Globus pallidus (tissue), 1 donor: Measurements from ENCODE around the gene RBM19.

Source experiments
- DNase-seq: peaks from one replicate; pipeline ENCODE4 v3.0.0-alpha.2; 2015; ENCODE audit warnings: low spot score

Gene RBM19

DNA sequence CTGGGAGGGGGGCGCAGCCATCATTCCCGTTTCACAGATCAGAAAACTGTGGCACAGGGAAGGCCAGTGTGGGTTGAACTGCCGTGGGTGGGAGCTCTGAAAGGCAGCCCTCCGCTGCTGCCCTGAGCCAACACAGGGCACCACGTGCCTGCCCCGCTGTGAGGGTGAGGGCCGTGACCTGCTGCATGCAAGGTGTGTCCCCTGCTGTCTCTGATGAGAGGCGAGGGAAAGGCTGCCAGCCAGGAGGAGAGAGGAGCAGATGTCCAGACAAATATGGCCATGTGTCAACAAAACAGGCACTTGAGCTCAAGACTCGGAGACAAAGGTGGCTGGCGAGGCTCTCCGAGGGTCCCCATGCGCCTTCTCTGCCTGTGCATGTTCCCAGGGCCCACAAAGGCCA, 108.8 kb downstream of the RBM19 start:
- DNase-seq: no peak

DNA sequence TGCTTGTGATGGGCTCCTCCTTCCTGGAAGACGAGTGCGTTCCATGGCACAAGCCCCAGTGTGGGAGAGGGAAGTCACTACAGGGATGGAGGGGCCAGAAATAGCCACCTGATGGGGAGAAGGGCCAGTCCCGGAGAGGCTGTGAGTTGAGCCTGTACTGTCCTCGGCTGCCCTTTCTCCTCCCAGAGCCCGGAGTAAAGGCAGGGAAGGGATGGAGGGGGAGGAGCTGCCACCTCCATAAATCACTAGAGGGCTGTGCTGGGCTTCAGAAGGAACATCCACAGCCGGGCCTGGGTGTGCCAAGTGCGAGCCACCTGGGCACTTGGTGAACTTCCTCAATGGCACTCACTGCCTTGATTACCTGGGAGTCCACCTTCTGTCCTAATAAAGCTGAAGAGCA, 110.1 kb downstream of the RBM19 start:
- no peak for DNase-seq

DNA sequence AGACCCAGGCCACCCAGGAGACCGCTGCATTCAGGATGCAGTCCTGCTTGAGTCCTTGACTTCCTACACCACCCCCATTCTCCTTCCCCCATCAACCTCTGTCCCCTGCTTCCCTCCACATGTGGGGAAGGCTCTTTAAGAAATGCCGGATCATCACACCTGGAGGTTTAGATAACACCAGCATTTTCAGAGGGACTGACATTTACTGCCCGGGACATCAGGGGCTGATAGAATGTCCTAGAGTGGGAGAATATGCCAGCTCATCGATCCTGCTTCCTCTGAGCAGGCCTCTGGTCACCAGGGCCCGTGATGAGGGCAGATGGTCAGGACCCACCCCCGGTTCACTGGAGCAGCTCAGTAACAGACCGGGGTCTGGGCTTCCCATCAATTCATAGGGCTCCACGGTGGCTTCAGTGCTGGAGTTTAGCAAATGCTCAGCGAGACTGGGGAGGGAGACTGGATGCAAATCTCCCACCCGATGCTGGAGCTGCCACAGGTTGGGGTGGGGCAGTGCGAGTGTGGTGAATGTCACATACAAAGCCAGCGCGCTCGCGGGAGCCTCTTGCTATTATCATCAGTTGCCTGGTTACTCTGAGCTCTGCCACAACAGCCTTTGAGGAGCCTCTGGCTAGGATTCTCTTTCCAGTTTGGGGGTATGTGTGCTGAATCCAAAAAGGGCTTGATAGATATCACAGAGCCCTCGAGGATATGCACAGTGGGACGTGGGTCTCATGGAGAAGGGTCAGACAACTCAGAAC, 111.6 kb downstream of the RBM19 start:
- no peak for DNase-seq

DNA sequence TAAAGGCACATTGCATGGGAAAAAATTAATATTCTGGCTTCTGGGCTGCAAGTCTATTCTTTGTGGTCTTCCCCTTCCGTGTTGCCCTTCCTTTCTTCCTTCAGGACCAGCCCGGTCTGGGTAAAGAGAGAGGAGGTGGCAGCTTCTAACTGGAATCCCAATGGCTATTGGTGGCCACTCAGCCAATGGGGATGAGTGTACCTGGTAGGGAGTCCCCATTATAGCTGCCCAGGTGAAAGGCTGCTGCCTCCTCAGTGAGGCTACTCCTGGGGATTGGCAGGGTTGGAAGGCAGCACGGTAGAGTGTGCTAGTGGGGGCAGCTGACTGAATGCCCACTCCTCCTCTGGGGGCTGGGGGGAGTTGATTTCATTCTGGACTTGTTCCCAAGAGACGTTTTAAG, 112.6 kb downstream of the RBM19 start:
- no peak for DNase-seq

DNA sequence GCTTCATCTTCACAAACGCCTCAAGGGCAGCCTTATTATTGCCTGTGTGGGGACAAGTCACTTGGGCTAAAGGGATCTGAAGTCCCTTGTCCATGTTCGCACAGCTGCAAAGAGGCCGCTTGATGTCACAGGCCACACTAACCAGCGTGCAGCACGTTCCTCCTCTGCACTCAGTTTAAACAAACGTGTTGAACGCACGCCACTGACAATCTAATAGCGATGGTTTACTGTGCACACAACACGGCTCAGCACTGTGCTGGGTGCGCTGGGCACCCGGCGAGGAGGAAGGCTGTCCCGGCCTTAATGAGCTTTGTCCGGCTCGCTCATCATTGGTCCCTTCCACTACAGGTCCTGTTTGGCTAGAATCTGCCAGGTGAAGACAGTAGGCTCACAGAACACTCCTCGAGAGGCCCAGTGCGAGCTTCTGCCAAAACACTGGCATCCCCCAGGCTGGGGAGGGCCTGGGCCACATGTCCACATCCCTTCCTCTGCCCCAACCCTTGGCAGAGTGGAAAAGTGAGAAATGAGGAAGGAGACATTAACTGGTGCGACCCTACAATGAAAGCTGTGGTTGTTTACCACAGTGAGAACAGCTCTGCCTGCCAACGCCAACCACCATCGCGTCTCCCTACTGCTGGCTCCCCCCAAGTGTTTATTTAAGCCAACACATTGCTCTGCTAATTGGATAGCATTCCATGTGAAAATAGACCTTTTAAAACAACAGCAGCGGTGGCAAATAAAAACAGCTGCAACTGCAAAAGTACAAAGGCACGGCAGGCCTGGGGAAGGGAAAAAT, 113.2 kb downstream of the RBM19 start:
- peak; percentile 29 for DNase-seq

DNA sequence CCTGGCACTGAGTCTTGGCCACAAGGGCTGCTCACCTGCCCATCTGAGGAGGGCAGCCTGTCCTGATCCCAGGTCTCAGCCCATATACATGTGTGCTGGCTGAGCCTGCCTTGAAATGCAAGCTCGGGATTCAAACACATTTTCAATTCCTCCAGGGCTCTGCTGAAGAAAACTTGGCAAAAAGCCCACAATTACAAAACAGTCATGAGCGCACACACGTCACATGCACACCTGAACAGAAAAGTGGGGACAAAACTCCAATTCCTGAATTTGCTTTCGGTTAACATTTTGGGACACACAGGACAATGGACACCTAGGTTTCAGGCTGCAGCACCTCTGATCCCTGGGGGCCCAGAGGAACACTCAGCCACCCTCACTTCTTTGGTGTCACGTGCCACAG, 113.9 kb downstream of the RBM19 start:
- no peak for DNase-seq

DNA sequence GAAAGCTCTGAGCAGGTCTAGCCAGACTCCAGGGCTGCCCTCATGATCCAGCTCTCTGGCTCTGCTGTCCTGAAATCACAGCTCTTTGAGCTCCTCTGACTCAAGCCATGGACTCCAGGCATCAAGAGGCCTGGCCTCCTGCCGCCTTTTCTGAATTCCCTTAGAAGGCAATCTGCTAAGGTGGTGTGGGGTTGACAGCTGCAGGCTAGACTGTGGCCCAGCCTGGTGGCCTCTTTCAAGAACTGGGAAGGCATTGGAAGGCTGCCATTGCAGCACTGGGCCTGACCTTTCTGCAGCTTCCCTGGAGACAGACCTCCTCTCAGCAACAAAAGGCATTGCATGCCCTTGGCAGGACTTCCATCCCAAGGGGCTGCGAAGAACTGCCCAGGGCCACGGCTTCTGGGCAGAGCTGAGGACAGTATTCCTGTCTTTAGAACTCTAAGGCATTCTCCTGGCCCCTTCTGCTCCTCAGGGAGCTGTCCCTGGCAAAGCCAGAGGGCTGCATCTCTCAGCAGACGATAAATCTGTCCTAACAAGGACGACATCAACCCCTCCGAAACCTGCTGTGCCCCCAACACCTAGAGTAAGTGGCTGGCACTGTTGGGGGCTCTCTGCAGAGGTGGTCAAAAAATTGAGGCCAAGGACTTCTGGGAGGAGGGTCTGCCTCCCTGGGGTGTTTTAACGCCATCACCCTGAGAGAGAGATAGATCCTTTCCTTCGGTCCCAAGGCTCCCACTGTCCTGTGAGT, 115.6 kb downstream of the RBM19 start:
- peak; percentile 33 for DNase-seq

DNA sequence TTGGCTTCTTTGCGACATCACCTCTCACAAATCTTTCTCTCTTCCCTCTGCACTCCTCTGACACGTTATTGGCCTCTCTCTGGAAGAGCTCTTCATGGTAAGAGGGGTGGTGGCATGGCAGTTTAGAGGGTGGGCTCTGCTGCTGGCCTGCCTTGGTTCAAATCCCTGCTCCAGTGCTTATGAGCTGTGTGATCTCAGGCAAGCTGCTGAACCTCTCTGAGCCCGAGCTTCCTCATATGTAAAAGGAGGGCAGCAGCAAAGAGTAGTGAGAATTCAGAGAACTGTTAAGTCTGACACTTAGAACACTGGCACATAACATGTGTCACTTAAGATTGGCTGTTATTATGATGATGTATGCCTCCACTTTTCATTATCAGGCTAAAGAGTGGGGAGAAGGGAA, 118.3 kb downstream of the RBM19 start:
- no peak for DNase-seq

DNA sequence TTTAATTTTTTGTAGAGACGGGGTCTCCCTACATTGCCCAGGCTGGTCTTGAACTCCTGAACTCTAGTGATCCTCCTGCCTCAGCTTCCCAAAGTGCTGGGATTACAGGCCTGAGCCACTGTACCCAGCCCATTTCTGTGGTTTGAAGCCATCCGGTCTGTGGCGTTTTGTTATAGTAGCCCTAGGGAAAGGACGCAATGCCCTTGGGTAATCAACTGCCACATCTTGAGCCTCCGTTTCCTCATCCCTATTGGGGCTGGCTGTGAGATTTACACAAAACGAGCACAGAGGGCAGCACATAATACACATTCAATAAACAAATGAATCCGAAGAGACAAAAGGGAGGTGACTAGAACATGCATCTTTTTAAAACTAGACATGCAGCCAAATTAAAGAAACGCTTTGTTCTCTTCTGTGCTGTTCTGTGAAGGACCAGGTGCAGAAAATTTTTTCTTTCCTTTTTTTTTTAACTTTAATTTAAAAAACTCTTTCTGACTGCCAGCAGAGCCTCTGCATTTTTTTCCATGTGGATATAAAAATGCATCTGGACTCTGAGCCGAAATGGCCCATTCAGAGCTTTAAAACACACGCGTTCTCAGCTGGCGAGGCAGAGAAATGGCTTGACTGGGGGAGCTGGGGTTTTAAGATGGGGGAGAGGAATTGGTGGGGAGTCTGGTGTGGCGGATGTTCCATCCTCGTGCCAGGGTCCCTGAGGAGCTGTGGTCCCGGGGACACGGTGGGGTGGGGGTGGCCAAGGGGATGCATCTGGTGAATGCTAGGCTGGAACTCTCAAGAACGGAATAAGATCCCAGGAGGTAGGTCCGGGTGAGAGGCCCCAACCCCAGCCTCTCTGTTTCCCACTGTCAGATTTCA, 119.0 kb downstream of the RBM19 start:
- DNase-seq: no peak

DNA sequence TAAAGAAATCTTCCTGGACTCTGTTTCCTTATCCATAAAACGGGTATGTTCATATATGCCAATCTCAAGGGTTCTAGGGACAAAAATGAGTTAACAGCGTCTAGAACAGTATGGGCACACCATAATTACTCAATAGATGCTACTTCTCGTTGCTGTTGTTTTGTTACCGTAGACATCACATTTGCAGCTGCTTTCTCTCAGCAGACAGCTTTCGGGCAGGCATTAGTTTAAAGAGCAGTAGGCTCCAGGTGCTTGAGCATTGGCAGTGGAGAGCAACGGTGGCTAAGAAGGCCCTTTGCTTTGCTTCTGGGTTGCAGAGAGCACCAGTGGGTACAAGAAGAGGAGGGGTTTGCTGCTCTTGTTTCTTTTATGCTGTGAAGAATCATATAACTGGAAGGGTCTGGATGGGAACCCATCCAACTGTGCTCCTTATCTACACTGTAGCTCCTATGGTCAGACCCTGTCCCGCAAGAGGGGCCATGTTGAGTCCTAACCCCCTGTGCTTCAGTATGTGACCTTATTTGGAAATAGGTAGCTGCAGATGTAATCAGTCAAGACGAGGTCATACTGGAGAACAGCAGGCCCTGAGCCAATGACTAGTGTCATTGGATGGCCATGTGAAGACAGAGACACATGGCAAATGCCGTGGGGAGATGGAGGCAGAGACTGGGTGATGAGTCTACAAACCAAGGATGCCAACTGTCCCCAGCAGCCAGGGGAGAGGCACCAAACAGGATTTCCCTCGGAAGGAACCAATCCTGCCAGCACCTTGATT, 120.0 kb downstream of the RBM19 start:
- DNase-seq: no peak

DNA sequence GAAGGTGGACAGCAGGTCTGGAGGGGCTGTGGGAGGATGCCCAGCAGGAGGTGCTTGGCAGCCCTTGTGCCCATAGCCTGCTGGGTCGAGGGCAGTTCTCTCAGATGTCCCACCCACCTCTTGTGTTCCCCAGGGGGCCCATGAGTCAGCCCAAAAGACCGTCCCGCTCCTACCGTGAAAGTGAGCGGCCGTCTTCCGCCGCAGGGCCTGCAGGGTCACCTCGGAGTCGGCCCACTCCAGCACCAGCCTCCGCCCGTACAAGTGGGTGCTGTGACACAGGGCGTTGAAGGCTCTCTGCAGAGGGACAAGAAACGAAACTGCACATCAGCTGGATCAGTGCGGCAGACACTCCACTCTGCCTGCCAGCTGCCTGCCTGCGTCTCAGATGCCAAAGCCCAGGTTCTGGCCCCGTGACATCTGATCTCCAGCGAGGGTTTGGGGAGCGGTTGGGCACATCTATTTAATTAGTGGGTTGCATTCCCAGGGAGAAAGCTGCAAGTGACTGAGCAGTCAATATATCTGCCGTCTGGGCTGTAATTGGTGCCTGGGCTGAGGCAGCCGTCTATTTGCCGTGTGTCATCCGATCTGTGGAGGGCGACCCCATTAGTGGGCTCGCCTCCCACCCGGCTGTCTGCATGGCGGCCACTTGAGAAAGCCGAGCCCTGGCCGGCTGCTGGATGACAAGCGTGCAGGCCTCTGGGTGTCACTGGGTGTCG, 121.5 kb downstream of the RBM19 start:
- no peak for DNase-seq

DNA sequence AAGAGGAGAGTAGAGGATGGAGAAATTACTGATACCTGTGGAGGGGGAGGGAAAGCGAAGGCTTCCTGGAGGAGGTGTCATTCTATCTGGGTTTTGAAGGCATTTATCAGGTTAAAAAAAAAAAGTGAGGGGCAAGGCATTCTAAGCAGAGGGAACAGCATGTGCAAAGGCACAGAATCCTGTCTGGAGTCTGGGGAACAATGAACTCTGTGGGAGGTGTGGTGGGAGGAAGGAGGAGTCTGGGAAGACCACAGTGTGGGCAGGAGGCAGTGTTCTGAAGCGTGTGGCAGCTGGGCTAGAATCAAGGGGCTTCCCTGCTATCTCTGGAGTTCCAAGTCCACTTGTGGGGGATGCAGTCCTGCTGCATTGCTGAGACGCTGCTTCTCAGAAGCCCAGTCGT, 123.4 kb downstream of the RBM19 start:
- no peak for DNase-seq

DNA sequence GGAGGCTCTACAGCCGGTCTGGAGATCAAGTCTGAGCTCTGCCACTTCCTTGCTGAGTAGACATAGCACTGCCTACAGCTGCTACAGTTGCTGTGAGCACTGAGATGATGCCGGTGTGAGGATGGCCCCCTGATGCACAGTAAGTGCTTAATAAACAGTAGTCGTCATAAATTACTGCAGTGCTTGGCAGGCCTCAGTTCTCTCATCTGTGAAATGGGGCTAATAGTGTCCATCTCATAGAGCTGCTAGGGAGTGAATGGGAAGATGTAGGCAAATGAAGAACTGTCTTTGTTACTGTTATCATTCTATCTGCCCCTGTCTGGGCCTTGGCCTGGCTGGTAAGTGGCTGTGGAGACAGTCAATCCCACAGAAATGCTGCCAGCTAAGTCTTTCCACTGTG, 124.3 kb downstream of the RBM19 start:
- DNase-seq: no peak

DNA sequence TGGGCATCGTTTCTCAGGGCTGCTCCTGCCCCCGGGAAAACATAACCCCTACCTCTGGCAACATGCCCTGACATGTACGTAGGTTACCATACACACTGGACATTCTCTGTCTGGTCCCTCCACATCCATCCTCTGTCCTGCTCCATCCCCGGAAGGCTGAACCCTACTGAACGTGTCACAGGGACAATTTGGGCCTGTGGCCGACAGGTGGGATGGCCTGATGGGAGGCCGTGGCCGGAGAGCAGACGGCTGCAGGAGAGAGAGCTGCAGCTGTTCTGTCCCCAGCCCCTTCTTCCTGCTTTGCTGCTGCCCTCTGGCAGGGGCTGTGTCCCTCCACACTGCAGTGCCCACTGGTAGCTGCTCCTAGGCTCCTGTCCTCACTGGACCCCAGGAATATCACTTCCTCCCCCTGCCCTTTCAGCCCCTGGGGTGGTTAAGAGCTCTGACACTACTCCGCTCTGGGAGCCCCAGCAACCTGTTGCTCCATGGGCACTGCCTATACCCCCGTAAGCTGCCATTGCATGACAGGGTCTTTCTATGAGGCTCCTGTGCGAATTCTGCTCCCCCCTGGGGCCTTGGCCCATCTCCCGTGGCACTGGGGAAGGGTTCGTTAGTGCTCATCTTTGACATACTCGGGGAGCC, 125.6 kb downstream of the RBM19 start:
- DNase-seq: no peak

DNA sequence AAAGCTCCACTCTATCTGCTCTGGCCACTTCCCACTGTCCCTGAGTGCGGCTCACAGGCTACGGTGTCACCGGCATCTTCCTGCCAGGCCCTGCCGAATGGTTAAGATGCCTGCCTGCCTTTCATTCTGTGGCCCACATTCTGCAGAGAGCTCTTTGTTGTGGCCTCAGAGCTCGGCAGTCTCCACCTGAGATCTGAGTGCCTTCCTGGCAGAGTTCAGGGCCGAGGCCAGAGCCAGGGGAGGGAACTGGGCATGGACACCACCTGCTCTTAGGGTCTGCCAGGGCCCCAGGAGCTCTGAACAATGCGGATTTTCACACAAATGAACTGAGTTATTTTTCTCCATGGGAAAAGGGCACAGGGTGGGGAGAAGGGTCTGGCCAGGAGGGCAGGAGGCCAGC, 127.2 kb downstream of the RBM19 start:
- DNase-seq: no peak

DNA sequence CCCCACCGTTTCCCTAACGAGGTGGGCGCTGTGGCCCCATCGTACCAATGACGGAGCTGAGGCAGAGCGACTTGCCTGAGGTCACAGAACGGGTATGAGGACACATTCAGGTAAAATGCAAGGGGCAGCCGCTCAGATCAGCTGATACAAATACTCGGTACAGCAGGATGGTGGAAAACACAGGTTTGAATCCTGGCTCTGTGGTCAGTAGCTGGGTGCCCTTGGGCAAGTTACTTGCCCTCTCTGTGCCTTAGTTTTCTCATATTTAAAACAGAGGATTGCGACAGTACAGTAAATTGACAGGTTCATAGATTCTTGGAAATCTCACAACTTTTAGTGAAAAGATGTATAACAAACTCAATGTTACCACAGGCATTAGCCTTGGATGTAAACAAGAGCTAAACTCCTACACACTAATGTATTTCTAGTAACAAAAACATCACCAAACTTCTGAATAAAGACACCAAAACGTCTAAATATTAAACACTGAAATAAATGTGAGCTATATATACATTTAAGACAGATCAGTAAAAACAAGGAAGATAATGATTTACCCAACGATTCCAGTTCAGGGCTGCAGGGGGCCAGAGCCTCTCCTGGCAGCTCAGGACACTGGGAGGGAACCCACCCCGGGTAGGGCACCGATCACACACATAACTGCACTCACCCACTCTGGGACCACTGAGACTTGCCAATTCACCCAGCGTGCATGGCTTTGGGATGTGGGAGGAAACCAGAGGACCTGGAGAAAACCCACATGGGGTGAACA, 128.4 kb downstream of the RBM19 start:
- DNase-seq: no peak

DNA sequence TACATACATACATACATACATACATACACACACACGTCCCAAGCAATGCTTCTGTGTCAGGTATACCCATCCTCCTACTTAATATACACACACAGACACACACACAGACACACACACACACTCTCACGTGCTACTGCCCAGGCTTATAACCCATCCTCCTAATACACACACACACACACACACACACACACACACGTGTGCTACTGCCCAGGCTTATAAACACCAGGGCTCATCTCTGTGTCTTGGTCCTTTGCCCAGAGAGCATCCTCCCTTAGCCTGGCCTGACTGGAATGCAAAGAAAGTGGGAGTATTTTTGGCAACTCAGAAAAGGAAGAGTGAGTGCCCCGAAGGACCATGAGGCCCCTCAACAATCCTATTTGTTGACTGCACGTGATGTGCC, 129.0 kb downstream of the RBM19 start:
- DNase-seq: no peak

DNA sequence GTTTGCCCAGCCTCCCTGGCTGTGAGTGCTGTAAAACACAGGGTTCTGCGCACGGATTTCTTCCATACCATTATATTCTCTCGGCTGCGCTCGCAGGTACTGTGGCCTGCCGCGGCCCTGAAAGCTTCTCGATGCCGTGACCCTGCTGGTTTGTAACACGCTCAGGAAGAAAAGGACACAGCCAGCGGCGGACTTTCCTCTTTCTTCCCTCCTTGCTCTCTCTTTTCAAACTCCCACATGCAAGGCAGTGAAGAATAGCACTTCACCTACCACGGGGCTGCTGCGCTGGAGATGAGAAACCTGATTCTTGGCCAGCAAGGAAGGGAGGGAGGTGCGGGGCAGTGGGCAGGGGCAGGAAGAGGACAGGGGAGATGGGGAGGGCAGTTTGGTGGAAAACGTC, 130.2 kb downstream of the RBM19 start:
- DNase-seq: no peak

DNA sequence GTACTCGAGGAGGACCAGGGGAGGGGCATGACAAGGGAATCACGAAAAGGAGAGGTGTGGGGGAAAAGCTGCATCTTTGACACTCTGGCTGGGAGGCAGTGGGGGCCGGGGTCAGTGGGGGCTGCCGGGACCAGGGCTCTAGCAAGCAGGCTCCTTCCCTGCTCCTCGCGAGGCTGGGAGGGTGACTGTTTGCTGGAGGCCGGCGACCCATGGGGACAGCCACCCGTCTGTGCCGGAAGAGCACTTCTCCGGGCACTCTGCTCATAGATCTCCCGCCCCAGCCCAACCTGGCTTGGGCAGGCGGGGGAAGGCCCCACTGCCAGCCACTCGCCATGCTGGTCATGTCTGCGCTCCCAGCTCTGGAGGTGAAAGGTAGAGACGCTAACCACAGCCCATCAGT, 130.7 kb downstream of the RBM19 start:
- no peak for DNase-seq
